CD4-positive, alpha-beta T cell treated with Interleukin-12 subunit alpha and Interleukin-12 subunit beta, for 1 hour (primary cell): Measurements from ENCODE around the gene SERPIND1.

Experiments
- DNase-seq: peaks from one replicate; pipeline ENCODE4 v3.0.0-alpha.2; 2020

The SERPIND1 gene

GRCh38 chr22:20793748-20794649 lies 20.1 kb downstream of the SERPIND1 start:
- no peak for DNase-seq

- no peak for DNase-seq
Observed at GRCh38 chr22:20794650-20795413, 20.9 kb downstream of the SERPIND1 start.

- DNase-seq, result no peak
Observed at GRCh38 chr22:20796731-20797130, 22.8 kb downstream of the SERPIND1 start.

DNA sequence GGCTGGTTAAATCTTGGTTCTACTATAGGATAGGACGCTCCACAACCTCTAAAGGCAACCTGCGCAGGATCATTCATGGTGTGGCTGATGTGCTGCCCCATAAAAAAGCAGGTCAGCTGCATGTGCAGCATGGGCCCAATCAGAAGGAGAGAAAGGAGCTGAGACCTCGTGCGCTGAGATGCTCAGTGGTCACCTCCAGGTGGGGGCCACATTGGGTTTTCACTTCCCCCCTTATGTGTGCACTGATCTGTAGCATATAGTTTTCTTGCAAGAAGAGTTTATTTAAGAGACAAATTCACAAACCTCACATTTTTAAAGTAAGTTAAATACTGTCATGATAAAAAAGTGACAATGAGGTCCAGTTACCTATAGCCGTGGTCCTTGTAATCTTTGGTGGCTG lies 24.3 kb downstream of the SERPIND1 start:
- no peak for DNase-seq

DNA sequence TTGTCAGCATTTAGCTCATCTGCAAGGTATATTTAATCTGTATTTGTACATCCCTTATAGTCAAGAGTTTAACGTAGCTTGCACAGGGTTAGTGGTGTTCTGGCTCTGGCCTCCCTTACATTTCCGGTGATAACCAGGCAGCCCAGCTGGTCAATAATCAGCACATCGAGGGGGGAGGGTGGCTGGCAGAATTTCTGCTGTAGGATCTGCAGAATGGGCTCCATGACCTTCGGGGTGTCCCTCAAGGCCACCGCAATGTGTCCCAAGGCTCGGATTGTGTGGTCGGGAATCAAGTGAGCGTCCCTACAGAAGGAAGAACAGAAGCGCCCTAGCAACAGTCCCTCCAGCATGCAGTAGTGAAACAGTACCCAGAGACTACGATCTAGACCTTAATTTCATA lies 25.1 kb downstream of the SERPIND1 start:
- DNase-seq, result no peak

GRCh38 chr22:20799449-20799848 lies 25.5 kb downstream of the SERPIND1 start:
- no peak for DNase-seq

GRCh38 chr22:20802452-20802851 lies 28.5 kb downstream of the SERPIND1 start:
- DNase-seq, result no peak

DNA sequence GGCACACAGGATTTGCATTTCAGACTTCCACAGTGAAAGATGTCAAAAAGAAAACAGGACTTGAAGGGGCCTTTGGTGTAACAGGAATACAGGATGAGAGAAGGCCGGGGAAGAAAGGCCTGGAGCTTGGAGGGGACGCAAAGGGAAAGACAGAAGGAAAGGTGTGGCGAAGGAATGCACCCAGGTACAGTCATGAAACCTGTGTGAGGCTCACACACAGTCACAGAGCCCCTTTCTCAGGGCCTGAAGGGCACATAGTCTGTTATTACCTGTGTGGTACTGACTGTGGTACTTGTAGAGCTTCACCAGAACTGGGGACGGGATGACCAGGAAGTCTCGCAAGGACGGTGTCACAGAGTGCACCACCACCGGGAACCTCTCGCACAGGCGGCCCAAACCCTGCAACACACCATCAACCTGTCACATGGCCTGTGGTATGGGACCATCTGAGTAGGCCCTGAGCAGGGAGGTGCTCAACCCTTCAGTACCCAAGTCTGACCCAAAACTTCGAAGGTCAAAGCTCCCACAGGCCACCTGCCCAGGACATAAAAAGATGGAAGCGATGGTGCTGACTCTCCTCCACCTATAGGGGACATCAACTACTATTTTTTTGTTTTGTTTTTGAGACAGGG lies 29.1 kb downstream of the SERPIND1 start:
- no peak for DNase-seq

DNA sequence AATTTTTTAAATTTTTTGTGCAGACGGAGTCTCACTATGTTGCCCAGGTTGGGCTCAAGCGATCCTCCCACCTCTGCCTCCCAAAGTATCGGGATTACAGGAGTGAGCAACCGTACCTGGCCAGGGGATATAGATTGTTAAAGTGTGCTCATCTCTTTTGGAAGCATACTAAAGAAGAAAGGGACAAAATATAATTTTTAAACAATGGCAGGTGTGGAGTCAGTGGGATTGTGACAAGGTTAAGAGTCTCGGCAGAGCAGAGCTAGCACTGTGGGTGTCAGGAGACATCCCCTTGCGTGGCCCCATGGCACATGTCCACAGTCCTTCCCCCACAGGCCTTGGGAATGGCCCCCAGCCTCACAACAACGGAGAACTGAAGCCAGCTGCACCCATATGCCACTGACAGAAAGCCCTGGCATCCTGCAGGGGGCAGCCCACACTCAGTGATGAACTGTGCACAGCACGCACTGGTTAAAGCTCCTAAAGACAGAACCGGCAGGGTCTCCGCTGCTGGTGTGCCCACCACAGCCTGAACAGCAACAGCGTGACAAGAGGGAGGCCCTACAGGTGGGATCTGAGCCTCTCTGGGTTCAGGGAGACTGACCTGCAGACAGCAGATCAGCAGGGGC lies 29.9 kb downstream of the SERPIND1 start:
- DNase-seq, result peak; percentile 23

- no peak for DNase-seq
Observed at GRCh38 chr22:20804650-20805049, 30.7 kb downstream of the SERPIND1 start.

GRCh38 chr22:20805972-20806471 lies 32.1 kb downstream of the SERPIND1 start:
- no peak for DNase-seq

GRCh38 chr22:20807315-20807752 lies 33.4 kb downstream of the SERPIND1 start:
- DNase-seq, result no peak

DNA sequence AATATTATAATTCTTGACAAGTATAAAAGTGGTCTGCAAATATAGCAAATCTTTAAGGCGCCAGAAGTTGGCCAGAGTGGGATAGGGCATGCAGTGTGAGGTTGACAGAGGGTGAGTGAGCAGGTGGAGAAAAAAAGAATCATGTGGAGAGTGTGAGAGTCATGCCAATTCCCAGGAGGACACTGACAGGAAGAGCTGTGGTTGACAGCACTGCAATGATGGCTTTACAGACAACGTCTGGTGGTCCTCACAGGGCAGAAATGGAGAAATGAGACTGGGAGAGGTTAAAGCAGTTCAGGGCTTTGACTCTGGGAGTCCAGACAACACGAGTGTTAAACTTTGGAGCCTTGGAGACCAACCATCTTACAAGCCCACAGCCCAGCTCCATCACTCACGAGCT lies 34.9 kb downstream of the SERPIND1 start:
- DNase-seq, result no peak

DNA sequence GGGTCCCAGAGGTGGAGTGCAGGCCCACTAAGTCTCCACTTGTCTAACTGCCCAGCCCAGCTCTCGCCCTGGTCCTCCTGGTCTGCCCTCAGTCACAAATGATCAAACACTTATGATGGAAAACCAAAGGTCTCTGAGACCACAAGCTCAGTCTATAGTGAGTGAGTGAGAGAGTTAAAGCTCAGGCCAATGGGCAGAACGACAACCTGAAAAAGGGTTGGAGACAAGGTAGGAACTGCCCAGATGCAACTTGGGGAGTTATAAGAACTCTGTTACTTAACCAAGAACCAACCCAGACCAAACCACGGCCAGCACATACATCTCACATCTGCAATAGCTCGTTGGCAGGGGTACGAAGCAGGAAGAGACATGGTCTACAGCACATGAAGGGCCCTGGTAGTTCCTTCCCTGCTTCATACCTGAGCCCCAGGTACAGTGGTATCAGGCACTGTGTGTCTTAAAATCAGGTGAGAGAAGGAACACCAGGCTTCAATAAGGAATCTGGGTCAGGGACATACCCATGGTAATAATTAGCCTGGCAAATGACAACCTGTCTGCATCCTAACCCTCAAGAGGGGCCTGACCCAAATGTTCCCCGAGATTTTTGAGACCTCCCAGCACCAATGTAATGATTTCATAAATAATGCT lies 35.7 kb downstream of the SERPIND1 start:
- no peak for DNase-seq

- peak; percentile 13 for DNase-seq
Observed at GRCh38 chr22:20810645-20811044, 36.7 kb downstream of the SERPIND1 start.

DNA sequence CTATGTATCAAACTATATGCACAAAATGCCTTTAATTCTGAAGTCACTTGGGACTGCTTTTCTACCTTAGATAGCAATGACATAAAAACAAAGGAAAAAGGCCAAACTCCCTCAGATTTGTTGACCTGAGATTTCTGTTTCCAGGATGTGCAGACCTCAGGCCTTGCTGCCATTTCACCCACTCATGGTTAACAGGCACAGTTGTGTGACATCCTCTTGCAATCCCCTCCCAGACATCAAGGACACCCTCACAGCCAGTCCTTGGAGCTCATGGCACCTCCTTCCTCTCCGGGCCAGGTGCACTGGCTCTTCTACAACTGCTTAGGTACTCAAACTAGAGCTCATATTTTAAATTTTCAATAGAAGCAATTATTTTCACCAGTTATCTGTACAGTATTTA lies 37.3 kb downstream of the SERPIND1 start:
- DNase-seq, result no peak

- no peak for DNase-seq
Observed at GRCh38 chr22:20811971-20812660, 38.2 kb downstream of the SERPIND1 start.

DNA sequence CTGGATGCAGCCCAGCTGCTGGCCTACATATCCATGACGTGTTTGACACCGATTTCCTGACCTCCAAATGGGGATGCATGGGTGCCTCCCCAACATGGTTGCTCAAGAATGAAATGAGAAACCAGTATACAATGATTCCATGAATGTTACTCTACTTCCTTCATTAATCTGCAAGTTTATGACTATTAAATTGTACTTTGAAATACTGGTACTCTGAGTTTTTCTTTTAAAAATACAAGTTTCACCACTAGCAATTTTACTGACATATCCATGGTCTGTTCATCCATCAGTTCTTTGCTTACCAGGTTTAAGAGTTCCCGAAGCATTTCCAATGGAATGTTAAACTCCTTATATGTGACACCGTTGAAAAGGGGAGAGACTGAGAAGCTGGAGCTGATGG lies 39.1 kb downstream of the SERPIND1 start:
- no peak for DNase-seq

GRCh38 chr22:20814221-20814808 lies 40.4 kb downstream of the SERPIND1 start:
- DNase-seq, result no peak

DNA sequence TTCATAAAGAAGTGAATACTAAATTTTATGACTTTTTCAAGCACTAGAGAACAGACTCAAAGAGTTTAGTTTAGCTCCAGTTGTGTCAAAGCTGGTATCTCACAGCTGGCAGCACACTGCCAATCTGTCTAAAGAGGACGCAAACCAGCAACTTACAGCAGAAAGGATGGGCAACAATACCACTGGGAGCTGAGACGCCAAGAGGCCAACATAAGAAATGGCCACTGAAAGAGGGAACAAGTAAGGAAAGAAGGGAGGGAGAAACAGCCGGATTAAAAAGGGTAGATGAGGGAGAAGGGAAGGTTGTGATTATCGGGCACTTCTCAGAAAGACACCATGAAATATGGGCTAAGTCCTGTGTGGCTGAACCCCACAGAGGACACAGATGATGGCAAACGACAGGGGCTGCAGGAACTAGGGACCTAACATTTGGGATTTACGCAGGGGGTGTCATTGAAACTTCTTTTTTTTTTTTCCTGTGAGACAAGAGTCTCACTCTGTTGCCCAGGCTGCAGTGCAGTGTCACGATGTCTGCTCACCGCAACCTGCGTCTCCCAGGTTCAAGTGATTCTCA lies 41.7 kb downstream of the SERPIND1 start:
- DNase-seq, result no peak

DNA sequence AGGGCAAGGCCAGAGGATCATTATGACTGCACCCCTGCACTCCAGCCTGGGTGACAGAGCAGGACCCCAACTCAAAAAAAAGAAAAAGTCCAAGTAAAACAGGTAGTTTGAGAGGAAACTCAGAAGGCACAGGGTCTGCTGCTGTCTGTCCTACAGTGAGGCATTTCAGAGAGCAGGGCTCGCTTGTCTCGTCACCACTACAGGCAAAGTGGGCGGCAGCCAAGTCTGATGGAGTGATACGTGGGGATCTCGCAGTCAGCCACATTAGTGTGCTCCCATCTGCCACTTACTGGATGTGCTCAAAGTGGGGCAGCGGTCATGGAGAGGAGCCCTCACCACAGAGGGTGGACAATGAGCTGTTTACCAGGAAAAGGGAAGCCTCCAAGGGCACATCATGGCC lies 42.6 kb downstream of the SERPIND1 start:
- DNase-seq, result no peak
